Measurements from ENCODE around the gene CMTR2. TPM values are rescaled to one million over a fixed set of nuclear protein-coding genes. Genes with fewer than 3 reads are reported as not detected.
"Not testable (repeated sequence)": the region's sequence is repeated elsewhere in the genome, so short reads cannot be mapped to it uniquely, and the experiment has no call there.

CMTR2 gene
- total RNA-seq, 1 experiment from 2014 or later, result 13.4 TPM

DNA sequence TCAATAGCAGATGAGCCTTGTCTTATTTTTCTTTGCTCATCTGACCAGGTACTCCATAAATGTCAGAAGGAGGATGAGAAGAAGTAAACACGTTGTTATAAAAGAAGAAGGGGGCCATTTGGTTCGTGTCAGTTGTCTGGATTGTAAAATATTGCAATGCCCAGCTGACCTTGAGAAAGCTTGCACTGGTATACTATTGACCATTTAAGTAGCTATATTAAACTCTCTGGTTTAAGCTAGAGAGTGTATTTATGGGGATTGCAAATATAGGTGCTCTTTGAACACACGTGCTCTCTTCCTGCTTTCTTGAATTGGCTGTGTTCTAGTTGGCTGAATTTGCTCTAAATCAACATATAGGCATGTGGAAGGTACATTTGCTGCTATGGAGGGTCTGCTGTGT, 26.1 kb upstream of the CMTR2 start:
- H3K9me3 Mint-ChIP-seq, result no peaks in the 10 kb centered on the region
- TF ChIP-seq ZNF219 (CRISPR knock-in tag; IDR thresholded peaks at IDR 0.05; ENCODE audit: borderline replicate concordance) (no peak), FOXP1 (CRISPR knock-in tag; IDR thresholded peaks at IDR 0.05; ENCODE audit: borderline replicate concordance) (no peak), TCF7 (CRISPR knock-in tag; IDR thresholded peaks at IDR 0.05; ENCODE audit: low read depth) (no peak), ZBTB21 (CRISPR knock-in tag; IDR thresholded peaks at IDR 0.05; ENCODE audit: borderline replicate concordance) (no peak), MYBL2 (CRISPR knock-in tag; IDR thresholded peaks at IDR 0.05) (no peak), NFATC4 (CRISPR knock-in tag; IDR thresholded peaks at IDR 0.05) (no peak), ZNF396 (CRISPR knock-in tag; IDR thresholded peaks at IDR 0.05; ENCODE audit: borderline replicate concordance) (no peak), SOX15 (CRISPR knock-in tag; IDR thresholded peaks at IDR 0.05) (no peak), TEAD4 (CRISPR knock-in tag; IDR thresholded peaks at IDR 0.05) (no peak), EMX1 (CRISPR knock-in tag; IDR thresholded peaks at IDR 0.05) (no peak), FOXJ3 (CRISPR knock-in tag; IDR thresholded peaks at IDR 0.05; ENCODE audit: borderline replicate concordance) (no peak)
- TF ChIP-seq, protein P1, sequence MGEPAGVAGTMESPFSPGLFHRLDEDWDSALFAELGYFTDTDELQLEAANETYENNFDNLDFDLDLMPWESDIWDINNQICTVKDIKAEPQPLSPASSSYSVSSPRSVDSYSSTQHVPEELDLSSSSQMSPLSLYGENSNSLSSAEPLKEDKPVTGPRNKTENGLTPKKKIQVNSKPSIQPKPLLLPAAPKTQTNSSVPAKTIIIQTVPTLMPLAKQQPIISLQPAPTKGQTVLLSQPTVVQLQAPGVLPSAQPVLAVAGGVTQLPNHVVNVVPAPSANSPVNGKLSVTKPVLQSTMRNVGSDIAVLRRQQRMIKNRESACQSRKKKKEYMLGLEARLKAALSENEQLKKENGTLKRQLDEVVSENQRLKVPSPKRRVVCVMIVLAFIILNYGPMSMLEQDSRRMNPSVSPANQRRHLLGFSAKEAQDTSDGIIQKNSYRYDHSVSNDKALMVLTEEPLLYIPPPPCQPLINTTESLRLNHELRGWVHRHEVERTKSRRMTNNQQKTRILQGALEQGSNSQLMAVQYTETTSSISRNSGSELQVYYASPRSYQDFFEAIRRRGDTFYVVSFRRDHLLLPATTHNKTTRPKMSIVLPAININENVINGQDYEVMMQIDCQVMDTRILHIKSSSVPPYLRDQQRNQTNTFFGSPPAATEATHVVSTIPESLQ (CRISPR knock-in tag; IDR thresholded peaks at IDR 0.05), result no peak
- TF ChIP-seq, protein P2, sequence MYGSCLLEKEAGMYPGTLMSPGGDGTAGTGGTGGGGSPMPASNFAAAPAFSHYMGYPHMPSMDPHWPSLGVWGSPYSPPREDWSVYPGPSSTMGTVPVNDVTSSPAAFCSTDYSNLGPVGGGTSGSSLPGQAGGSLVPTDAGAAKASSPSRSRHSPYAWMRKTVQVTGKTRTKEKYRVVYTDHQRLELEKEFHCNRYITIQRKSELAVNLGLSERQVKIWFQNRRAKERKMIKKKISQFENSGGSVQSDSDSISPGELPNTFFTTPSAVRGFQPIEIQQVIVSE (CRISPR knock-in tag; IDR thresholded peaks at IDR 0.05; ENCODE audit: borderline replicate concordance), result no peak
- TF ChIP-seq, protein P3, sequence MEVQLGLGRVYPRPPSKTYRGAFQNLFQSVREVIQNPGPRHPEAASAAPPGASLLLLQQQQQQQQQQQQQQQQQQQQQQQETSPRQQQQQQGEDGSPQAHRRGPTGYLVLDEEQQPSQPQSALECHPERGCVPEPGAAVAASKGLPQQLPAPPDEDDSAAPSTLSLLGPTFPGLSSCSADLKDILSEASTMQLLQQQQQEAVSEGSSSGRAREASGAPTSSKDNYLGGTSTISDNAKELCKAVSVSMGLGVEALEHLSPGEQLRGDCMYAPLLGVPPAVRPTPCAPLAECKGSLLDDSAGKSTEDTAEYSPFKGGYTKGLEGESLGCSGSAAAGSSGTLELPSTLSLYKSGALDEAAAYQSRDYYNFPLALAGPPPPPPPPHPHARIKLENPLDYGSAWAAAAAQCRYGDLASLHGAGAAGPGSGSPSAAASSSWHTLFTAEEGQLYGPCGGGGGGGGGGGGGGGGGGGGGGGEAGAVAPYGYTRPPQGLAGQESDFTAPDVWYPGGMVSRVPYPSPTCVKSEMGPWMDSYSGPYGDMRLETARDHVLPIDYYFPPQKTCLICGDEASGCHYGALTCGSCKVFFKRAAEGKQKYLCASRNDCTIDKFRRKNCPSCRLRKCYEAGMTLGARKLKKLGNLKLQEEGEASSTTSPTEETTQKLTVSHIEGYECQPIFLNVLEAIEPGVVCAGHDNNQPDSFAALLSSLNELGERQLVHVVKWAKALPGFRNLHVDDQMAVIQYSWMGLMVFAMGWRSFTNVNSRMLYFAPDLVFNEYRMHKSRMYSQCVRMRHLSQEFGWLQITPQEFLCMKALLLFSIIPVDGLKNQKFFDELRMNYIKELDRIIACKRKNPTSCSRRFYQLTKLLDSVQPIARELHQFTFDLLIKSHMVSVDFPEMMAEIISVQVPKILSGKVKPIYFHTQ (CRISPR knock-in tag; IDR thresholded peaks at IDR 0.05), result no peak
- TF ChIP-seq, protein P4, sequence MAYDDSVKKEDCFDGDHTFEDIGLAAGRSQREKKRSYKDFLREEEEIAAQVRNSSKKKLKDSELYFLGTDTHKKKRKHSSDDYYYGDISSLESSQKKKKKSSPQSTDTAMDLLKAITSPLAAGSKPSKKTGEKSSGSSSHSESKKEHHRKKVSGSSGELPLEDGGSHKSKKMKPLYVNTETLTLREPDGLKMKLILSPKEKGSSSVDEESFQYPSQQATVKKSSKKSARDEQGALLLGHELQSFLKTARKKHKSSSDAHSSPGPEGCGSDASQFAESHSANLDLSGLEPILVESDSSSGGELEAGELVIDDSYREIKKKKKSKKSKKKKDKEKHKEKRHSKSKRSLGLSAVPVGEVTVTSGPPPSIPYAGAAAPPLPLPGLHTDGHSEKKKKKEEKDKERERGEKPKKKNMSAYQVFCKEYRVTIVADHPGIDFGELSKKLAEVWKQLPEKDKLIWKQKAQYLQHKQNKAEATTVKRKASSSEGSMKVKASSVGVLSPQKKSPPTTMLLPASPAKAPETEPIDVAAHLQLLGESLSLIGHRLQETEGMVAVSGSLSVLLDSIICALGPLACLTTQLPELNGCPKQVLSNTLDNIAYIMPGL (CRISPR knock-in tag; IDR thresholded peaks at IDR 0.05), result no peak
- TF ChIP-seq, protein P5, sequence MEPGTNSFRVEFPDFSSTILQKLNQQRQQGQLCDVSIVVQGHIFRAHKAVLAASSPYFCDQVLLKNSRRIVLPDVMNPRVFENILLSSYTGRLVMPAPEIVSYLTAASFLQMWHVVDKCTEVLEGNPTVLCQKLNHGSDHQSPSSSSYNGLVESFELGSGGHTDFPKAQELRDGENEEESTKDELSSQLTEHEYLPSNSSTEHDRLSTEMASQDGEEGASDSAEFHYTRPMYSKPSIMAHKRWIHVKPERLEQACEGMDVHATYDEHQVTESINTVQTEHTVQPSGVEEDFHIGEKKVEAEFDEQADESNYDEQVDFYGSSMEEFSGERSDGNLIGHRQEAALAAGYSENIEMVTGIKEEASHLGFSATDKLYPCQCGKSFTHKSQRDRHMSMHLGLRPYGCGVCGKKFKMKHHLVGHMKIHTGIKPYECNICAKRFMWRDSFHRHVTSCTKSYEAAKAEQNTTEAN (CRISPR knock-in tag; IDR thresholded peaks at IDR 0.05), result no peak
- TF ChIP-seq, protein P6, sequence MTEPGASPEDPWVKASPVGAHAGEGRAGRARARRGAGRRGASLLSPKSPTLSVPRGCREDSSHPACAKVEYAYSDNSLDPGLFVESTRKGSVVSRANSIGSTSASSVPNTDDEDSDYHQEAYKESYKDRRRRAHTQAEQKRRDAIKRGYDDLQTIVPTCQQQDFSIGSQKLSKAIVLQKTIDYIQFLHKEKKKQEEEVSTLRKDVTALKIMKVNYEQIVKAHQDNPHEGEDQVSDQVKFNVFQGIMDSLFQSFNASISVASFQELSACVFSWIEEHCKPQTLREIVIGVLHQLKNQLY (CRISPR knock-in tag; IDR thresholded peaks at IDR 0.05), result no peak
- TF ChIP-seq, protein P7, sequence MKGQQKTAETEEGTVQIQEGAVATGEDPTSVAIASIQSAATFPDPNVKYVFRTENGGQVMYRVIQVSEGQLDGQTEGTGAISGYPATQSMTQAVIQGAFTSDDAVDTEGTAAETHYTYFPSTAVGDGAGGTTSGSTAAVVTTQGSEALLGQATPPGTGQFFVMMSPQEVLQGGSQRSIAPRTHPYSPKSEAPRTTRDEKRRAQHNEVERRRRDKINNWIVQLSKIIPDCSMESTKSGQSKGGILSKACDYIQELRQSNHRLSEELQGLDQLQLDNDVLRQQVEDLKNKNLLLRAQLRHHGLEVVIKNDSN (CRISPR knock-in tag; IDR thresholded peaks at IDR 0.05), result no peak
- POLR2A ChIA-PET, result no interaction called here
- no peak overlapping the region for H3K4me3 Mint-ChIP-seq
- H3K27ac Mint-ChIP-seq, result no peak overlapping the region
- no peaks in the 10 kb centered on the region for H3K36me3 Mint-ChIP-seq
- DNase-seq (ENCODE audit: low spot score) (no peak), ATAC-seq (no peak)
- H3K27me3 Mint-ChIP-seq (ENCODE audit: low read depth), result no peaks in the 10 kb centered on the region; the same call in 1 of the 2 replicates
- CTCF ChIA-PET, result no interaction called here
- H3K4me1 Mint-ChIP-seq, result peaks cover 9% of the 10 kb centered on the region

DNA sequence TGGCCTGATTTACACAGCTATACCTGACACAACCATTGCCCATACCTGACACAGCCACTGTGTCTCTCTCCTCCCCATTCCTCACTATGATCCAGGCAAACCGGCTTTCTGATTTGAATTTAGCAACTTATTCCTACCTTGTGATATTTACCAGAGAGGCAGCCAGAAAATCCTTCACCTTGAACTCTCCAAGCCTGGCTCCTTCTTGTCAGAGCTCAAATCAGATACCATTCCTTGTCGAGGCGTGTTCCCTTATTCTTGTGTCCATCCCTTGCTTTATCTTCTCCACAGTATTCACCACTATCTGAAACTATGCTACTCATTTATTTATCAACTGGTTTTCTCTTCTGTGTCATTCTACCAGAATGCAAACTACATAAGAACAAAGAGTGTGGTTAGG, 24.4 kb upstream of the CMTR2 start:
- H3K4me1 Mint-ChIP-seq; H3K4me3 Mint-ChIP-seq; H3K27ac Mint-ChIP-seq; ATAC-seq; DNase-seq (ENCODE audit: low spot score); H3K27me3 Mint-ChIP-seq (ENCODE audit: low read depth); H3K9me3 Mint-ChIP-seq; H3K36me3 Mint-ChIP-seq; POLR2A ChIA-PET: not testable (repeated sequence)
- CTCF ChIA-PET, result interaction anchor here (1.2 kb wide), 1 partner anchor 108 kb away, joined by 3 read pairs; no protein-coding TSS in a partner anchor

Data from WTC11 (cell line).